ENCODE measurements around the gene DNAJB6. TPM values are rescaled to one million over a fixed set of nuclear protein-coding genes. Genes with fewer than 3 reads are reported as not detected.

DNAJB6 gene
- total RNA-seq, 5 donors from 2014 or later (not counting 1 experiment from before 2014, with no cell fraction given), result 80.7 to 195 (median 89.1) TPM

DNA sequence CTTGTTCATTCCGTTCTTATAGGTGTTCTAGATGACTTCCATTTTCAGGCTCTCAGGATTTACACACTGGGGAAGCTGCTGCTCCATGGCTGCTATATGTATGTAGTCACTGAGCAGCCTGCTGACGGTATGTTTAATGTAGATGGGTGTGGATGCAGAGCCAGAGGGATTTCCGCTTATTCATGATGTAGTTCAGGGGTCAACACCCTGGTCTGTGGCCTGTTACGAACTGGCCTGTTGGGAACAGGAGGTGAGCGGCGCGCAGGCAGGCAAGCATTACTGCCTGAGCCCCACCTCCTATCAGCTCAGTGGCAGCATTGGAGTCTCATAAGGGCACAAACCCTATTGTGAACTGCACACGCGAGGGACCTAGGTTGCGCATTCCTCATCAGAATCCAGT lies 33.9 kb downstream of the DNAJB6 start:
- peaks cover 2 to 22% of the 10 kb centered on the region in 2 experiments for H3K4me1 ChIP-seq (ENCODE audit: control insufficient read depth in 1 of 2, extremely low read depth in 1 of 2, insufficient read depth in 2 of 2, low read length in 2 of 2)
- peaks cover 16 to 69% of the 10 kb centered on the region in 2 donors for H3K36me3 ChIP-seq (ENCODE audit: control insufficient read depth in 2 of 2, extremely low read depth in 1 of 2, insufficient read depth in 1 of 2, low read length in 1 of 2)
- H3K4me1 Mint-ChIP-seq, result peaks cover 32 to 46% (median 41%) of the 10 kb centered on the region in 3 donors
- ATAC-seq (replicated peaks in 1 of 4) (no peak), DNase-seq (no peak)
- POLR2A ChIA-PET, result no interaction called here
- WGBS (ENCODE audit: insufficient coverage), result 97% methylated on average over 3 of the region's 10 CpGs
- no peak overlapping the region for H3K27ac ChIP-seq (ENCODE audit: low read length)
- H3K36me3 Mint-ChIP-seq, result peaks cover 62% of the 10 kb centered on the region
- no peaks in the 10 kb centered on the region for H3K27me3 Mint-ChIP-seq
- H3K27me3 ChIP-seq (replicated peaks in 1 of 2; ENCODE audit: control insufficient read depth in 2 of 2, extremely low read depth in 1 of 2, insufficient read depth in 2 of 2, low read length in 1 of 2), result no peaks in the 10 kb centered on the region
- no peaks in the 10 kb centered on the region for H3K9me3 Mint-ChIP-seq
- H3K9me3 ChIP-seq, result no peaks in the 10 kb centered on the region
- no peak overlapping the region for H3K27ac Mint-ChIP-seq
- CTCF ChIA-PET, result no interaction called here
- H3K4me3 ChIP-seq (ENCODE audit: control insufficient read depth in 1 of 2, extremely low read depth in 1 of 2, low read length in 1 of 2), result no peak overlapping the region
- H3K4me3 Mint-ChIP-seq, result no peak overlapping the region

- POLR2A ChIA-PET, result interaction anchor here in 1 of 2 donors (0.5 kb wide), 1 partner anchor 28 kb away, joined by 4 read pairs; no protein-coding TSS in a partner anchor
- WGBS (ENCODE audit: insufficient coverage), result 100% methylated on average over 3 of the region's 9 CpGs
- no peaks in the 10 kb centered on the region for H3K27me3 Mint-ChIP-seq
- no peaks in the 10 kb centered on the region for H3K9me3 Mint-ChIP-seq
- Histone ChIP-seq H3K27me3 (replicated peaks in 1 of 2; ENCODE audit: control insufficient read depth in 2 of 2, extremely low read depth in 1 of 2, insufficient read depth in 2 of 2, low read length in 1 of 2) (no peaks in the 10 kb centered on the region), H3K36me3 (ENCODE audit: control insufficient read depth in 2 of 2, extremely low read depth in 1 of 2, insufficient read depth in 1 of 2, low read length in 1 of 2) (peaks cover 13 to 69% of the 10 kb centered on the region in 2 donors), H3K4me3 (ENCODE audit: control insufficient read depth in 1 of 2, extremely low read depth in 1 of 2, low read length in 1 of 2) (no peak overlapping the region), H3K4me1 (ENCODE audit: control insufficient read depth in 1 of 2, extremely low read depth in 1 of 2, insufficient read depth in 2 of 2, low read length in 2 of 2) (peaks cover 2 to 25% of the 10 kb centered on the region in 2 experiments), H3K9me3 (no peaks in the 10 kb centered on the region), H3K27ac (ENCODE audit: low read length) (no peak overlapping the region)
- no peak for ATAC-seq (replicated peaks in 1 of 4)
- CTCF ChIA-PET, result no interaction called here
- H3K4me1 Mint-ChIP-seq, result peaks cover 38 to 52% (median 47%) of the 10 kb centered on the region in 3 donors
- no peak overlapping the region for H3K4me3 Mint-ChIP-seq
- H3K27ac Mint-ChIP-seq, result no peak overlapping the region
- DNase-seq, result no peak
- peaks cover 65% of the 10 kb centered on the region for H3K36me3 Mint-ChIP-seq
Observed at GRCh38 chr7:157371296-157371695, 34.5 kb downstream of the DNAJB6 start.

DNA sequence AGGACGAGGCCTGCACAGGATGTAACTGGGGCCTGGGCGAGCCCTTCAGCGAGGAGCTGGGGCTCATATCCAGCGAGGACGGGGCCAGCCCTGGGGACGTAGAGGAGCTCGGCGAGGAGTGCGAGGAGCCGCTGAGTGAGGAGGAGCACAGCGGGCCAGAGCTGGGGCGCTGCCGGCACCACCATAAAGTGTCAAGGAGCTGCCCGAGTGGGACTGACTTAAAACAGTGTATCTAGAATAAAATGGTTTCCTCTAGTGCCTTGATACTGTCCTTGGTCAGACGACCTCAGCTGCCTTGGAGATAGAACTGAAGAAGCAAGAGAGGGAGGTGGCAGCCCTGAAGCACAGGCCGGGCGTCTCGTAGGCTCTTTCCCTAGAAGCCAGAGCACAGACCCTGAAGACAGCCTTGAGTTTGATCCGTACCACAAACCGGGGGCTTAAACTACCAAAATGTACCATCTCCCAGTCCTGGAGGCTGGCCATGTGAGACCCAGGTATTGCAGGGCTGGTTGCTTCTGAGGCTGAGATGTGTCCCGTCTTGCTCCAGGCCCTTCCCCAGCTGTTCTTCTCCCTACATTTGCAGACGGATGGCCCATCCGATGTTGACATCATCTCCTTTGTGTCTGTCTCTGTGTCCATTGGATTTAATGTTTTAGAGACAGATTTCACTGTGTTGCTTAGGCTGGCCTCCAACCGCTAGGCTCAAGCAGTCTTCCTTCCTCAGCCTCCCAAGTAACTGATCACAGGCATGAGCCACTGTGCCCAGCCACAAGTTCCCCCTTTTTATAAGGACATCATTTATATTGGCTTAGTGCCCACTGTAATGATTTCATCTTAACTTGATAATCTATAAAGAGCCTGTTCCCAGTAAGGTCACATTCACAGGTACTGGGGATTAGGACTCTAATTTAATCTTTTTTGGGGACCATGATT lies 35.8 kb downstream of the DNAJB6 start:
- 93% methylated on average over 19 of the region's 24 CpGs for WGBS (ENCODE audit: insufficient coverage)
- Mint-ChIP-seq H3K4me3 (no peak overlapping the region), H3K27ac (peak overlapping the region in 1 of 2 donors; percentile 56), H3K27me3 (no peaks in the 10 kb centered on the region), H3K4me1 (peaks cover 50 to 64% (median 58%) of the 10 kb centered on the region in 3 donors), H3K36me3 (peaks cover 64% of the 10 kb centered on the region), H3K9me3 (no peaks in the 10 kb centered on the region)
- ChIA-PET POLR2A (interaction anchor here (0.6 to 1.2 kb wide), 2 partner anchors 9 to 254 kb away, joined by 3 read pairs; no protein-coding TSS in a partner anchor), CTCF (no interaction called here)
- no peak for DNase-seq
- peak in 2 of 4 experiments; percentile 6 to 13 for ATAC-seq (replicated peaks in 1 of 4)
- Histone ChIP-seq H3K4me3 (ENCODE audit: control insufficient read depth in 1 of 2, extremely low read depth in 1 of 2, low read length in 1 of 2) (no peak overlapping the region), H3K27ac (ENCODE audit: low read length) (no peak overlapping the region), H3K9me3 (no peaks in the 10 kb centered on the region), H3K36me3 (ENCODE audit: control insufficient read depth in 2 of 2, extremely low read depth in 1 of 2, insufficient read depth in 1 of 2, low read length in 1 of 2) (peaks cover 10 to 61% of the 10 kb centered on the region in 2 donors), H3K27me3 (replicated peaks in 1 of 2; ENCODE audit: control insufficient read depth in 2 of 2, extremely low read depth in 1 of 2, insufficient read depth in 2 of 2, low read length in 1 of 2) (no peaks in the 10 kb centered on the region), H3K4me1 (ENCODE audit: control insufficient read depth in 1 of 2, extremely low read depth in 1 of 2, insufficient read depth in 2 of 2, low read length in 2 of 2) (peaks cover 2 to 29% of the 10 kb centered on the region in 2 experiments)

DNA sequence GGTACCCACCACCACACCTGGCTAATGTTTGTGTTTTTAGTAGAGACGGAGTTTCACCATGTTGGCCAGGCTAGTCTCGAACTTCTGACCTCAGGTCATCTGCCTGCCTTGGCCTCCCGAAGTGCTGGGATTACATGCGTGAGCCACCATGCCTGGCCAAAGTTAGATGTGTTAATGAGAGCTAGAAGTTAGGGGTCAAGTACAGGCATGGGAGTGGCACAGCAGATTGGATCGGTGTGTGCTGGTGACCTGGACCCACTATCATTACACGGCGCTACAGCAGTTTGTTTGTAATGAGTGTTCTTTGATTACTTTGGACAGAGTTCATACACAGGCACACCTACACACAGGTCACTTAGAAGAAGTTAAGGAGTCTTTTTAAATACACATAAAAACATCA lies 36.7 kb downstream of the DNAJB6 start:
- Mint-ChIP-seq H3K4me3 (peak overlapping the region in 1 of 3 donors; percentile 15), H3K27me3 (no peaks in the 10 kb centered on the region), H3K36me3 (peaks cover 62% of the 10 kb centered on the region), H3K4me1 (peaks cover 59 to 71% (median 64%) of the 10 kb centered on the region in 3 donors), H3K9me3 (no peaks in the 10 kb centered on the region), H3K27ac (no peak overlapping the region)
- ATAC-seq (replicated peaks in 1 of 4) (no peak), DNase-seq (no peak)
- Histone ChIP-seq H3K4me3 (ENCODE audit: control insufficient read depth in 1 of 2, extremely low read depth in 1 of 2, low read length in 1 of 2) (no peak overlapping the region), H3K4me1 (ENCODE audit: control insufficient read depth in 1 of 2, extremely low read depth in 1 of 2, insufficient read depth in 2 of 2, low read length in 2 of 2) (peaks cover 2 to 37% of the 10 kb centered on the region in 2 experiments), H3K27me3 (replicated peaks in 1 of 2; ENCODE audit: control insufficient read depth in 2 of 2, extremely low read depth in 1 of 2, insufficient read depth in 2 of 2, low read length in 1 of 2) (no peaks in the 10 kb centered on the region), H3K9me3 (no peaks in the 10 kb centered on the region), H3K27ac (ENCODE audit: low read length) (no peak overlapping the region), H3K36me3 (ENCODE audit: control insufficient read depth in 2 of 2, extremely low read depth in 1 of 2, insufficient read depth in 1 of 2, low read length in 1 of 2) (peaks cover 10 to 58% of the 10 kb centered on the region in 2 donors)
- ChIA-PET CTCF (no interaction called here), POLR2A (no interaction called here)
- WGBS (ENCODE audit: insufficient coverage), result 100% methylated on average over 3 of the region's 7 CpGs

DNA sequence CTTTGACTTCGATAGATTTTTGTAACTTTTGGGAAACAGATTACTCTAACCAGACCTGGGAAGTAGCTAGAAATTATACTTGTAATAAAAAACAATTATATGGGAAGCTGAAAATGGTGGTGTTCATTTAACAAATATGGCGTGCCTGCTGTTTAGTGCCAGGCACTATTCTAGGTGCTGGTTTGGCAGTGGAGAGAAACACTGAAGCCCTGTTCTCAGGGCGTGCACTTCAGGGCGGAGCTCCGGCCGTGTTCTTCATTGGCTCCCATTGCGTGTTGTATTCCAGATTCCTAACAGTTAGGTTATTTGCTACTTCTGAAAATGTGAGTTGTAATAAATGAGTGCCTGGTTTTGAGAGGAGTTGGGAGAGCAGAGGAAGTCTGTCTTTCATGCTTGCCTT lies 38.6 kb downstream of the DNAJB6 start:
- no peaks in the 10 kb centered on the region for H3K27me3 ChIP-seq (replicated peaks in 1 of 2; ENCODE audit: control insufficient read depth in 2 of 2, extremely low read depth in 1 of 2, insufficient read depth in 2 of 2, low read length in 1 of 2)
- 98% methylated on average over 5 of the region's 7 CpGs for WGBS (ENCODE audit: insufficient coverage)
- H3K4me3 ChIP-seq (ENCODE audit: control insufficient read depth in 1 of 2, extremely low read depth in 1 of 2, low read length in 1 of 2), result no peak overlapping the region
- H3K36me3 ChIP-seq (ENCODE audit: control insufficient read depth in 2 of 2, extremely low read depth in 1 of 2, insufficient read depth in 1 of 2, low read length in 1 of 2), result peaks cover 7 to 53% of the 10 kb centered on the region in 2 donors
- peaks cover 2 to 43% of the 10 kb centered on the region in 2 experiments for H3K4me1 ChIP-seq (ENCODE audit: control insufficient read depth in 1 of 2, extremely low read depth in 1 of 2, insufficient read depth in 2 of 2, low read length in 2 of 2)
- ATAC-seq (replicated peaks in 1 of 4) (no peak), DNase-seq (no peak)
- no peaks in the 10 kb centered on the region for H3K9me3 ChIP-seq
- H3K4me3 Mint-ChIP-seq, result peak overlapping the region in 1 of 3 donors; percentile 27
- CTCF ChIA-PET, result interaction anchor here in 1 of 2 donors (0.6 kb wide), 2 partner anchors 46 to 239 kb away, joined by 3 to 6 read pairs; no protein-coding TSS in a partner anchor
- no peaks in the 10 kb centered on the region for H3K27me3 Mint-ChIP-seq
- peak overlapping the region; percentile 46 to 65 for H3K27ac Mint-ChIP-seq
- no peaks in the 10 kb centered on the region for H3K9me3 Mint-ChIP-seq
- POLR2A ChIA-PET, result interaction anchor here in 1 of 2 donors (0.6 to 1.2 kb wide), 2 partner anchors 11 to 21 kb away, joined by 3 to 4 read pairs; no protein-coding TSS in a partner anchor
- H3K36me3 Mint-ChIP-seq, result peaks cover 58% of the 10 kb centered on the region
- peaks cover 70 to 82% (median 77%) of the 10 kb centered on the region in 3 donors for H3K4me1 Mint-ChIP-seq
- H3K27ac ChIP-seq (ENCODE audit: low read length), result no peak overlapping the region

DNA sequence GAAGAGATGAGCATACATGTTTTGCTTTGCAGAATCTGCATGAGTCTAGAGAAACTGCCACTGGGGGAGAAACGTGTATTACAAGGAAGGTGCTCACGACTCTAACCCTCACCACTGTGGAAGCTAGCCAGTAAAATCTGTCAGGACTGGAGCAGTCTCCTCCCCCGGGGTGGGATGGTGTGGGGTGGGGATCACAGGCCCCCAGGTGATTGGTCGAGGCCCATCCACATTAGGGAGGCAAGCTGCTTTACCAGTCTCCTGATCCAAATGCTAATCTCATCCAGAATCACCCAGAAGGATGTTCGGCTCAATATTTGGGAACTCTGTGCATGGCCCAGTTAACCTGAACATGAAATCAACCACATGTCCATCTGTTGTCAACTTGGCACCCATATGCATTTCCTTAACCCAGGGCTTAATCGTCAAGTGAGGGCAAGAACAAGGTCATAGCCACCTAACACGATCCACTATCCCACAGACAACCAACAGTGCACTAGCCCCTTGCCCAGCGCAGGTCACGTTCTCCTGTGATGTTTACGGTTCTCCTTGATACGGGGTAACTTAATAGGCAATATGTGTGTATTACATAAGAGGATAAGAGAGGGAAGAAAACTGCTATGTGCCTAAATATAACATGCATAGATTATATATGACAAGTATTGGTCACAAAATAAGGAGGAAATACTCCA lies 40.8 kb downstream of the DNAJB6 start:
- ATAC-seq (replicated peaks in 1 of 4), result no peak
- POLR2A ChIA-PET, result no interaction called here
- 100% methylated on average over 1 of the region's 11 CpGs for WGBS (ENCODE audit: insufficient coverage)
- H3K4me3 Mint-ChIP-seq, result no peak overlapping the region
- no peaks in the 10 kb centered on the region for H3K27me3 Mint-ChIP-seq
- Histone ChIP-seq H3K27me3 (replicated peaks in 1 of 2; ENCODE audit: control insufficient read depth in 2 of 2, extremely low read depth in 1 of 2, insufficient read depth in 2 of 2, low read length in 1 of 2) (no peaks in the 10 kb centered on the region), H3K4me1 (ENCODE audit: control insufficient read depth in 1 of 2, extremely low read depth in 1 of 2, insufficient read depth in 2 of 2, low read length in 2 of 2) (peaks cover 2 to 46% of the 10 kb centered on the region in 2 experiments), H3K9me3 (no peaks in the 10 kb centered on the region), H3K36me3 (ENCODE audit: control insufficient read depth in 2 of 2, extremely low read depth in 1 of 2, insufficient read depth in 1 of 2, low read length in 1 of 2) (peaks cover 14 to 44% of the 10 kb centered on the region in 2 donors), H3K27ac (ENCODE audit: low read length) (no peak overlapping the region), H3K4me3 (ENCODE audit: control insufficient read depth in 1 of 2, extremely low read depth in 1 of 2, low read length in 1 of 2) (no peak overlapping the region)
- CTCF ChIA-PET, result no interaction called here
- H3K36me3 Mint-ChIP-seq, result peaks cover 57% of the 10 kb centered on the region
- DNase-seq, result no peak
- peaks cover 70 to 73% (median 71%) of the 10 kb centered on the region in 3 donors for H3K4me1 Mint-ChIP-seq
- peak overlapping the region; percentile 32 to 34 for H3K27ac Mint-ChIP-seq
- H3K9me3 Mint-ChIP-seq, result no peaks in the 10 kb centered on the region

Data from T-cell (primary cell).